IMR-90 (cell line): ENCODE measurements around the gene HTR2B. TPM values are rescaled to one million over a fixed set of nuclear protein-coding genes. Genes with fewer than 3 reads are reported as not detected.

Experiments used
- ATAC-seq: fragments of 200-7000 bp; cut with Tn5 transposase; 2 replicates; pipeline ENCODE4 v1.9.1; 2020; ENCODE audit warnings: low read depth, mild to moderate bottlenecking, moderate library complexity
- BruUV-seq: library from RNA; stranded (reverse); fragments of 400-500 nt; replicated peaks from 2 replicates; lab custom pipeline; 2021; lab: Mats Ljungman, UMichigan
- CTCF ChIA-PET: fragments of 300-600 bp; formaldehyde crosslinking; extraction: SDS; loops from one replicate; lab custom pipeline; 2021; ENCODE audit warnings: antibody characterized with exemption; lab: Yijun Ruan, JAX
- POLR2A ChIA-PET: fragments of 300-600 bp; sonication (Branson Sonifier 250); formaldehyde crosslinking; loops from one replicate; lab custom pipeline; 2022; ENCODE audit warnings: antibody characterized with exemption; ENCODE audit not compliant: unreplicated experiment; lab: Charles Lee
- DNase-seq: peaks from one replicate; pipeline ENCODE4 v3.0.0; 2013
- H2AFZ ChIP-seq: replicated peaks from 2 replicates; pipeline ENCODE3; 2013; ENCODE audit warnings: low read length, mild to moderate bottlenecking; ENCODE audit not compliant: poor library complexity
- H2AK5ac ChIP-seq: 2 replicates; pipeline ENCODE4 v1.6.1; 2013; ENCODE audit warnings: low read depth, low read length, inconsistent platforms
- H2AK9ac ChIP-seq: replicated peaks from 2 replicates; pipeline ENCODE3; 2013; ENCODE audit warnings: mild to moderate bottlenecking, low read depth, low read length, moderate library complexity; ENCODE audit not compliant: poor library complexity
- H2BK120ac ChIP-seq: 2 replicates; pipeline ENCODE4 v1.6.1; 2013; ENCODE audit warnings: low read depth, low read length, inconsistent platforms
- H2BK15ac ChIP-seq: 3 replicates; pipeline ENCODE4 v1.6.1; 2013; ENCODE audit warnings: low read depth, low read length, inconsistent platforms
- H2BK20ac ChIP-seq: 2 replicates; pipeline ENCODE4 v1.6.1; 2013; ENCODE audit warnings: low read depth, mild to moderate bottlenecking, inconsistent platforms, low read length, moderate library complexity
- H2BK5ac ChIP-seq: 2 replicates; pipeline ENCODE4 v1.6.1; 2013; ENCODE audit warnings: mild to moderate bottlenecking, low read depth, low read length, inconsistent platforms; ENCODE audit not compliant: poor library complexity, severe bottlenecking
- H3K14ac ChIP-seq: replicated peaks from 2 replicates; pipeline ENCODE4 v1.6.1; 2013; ENCODE audit warnings: low read depth, low read length, inconsistent platforms
- H3K18ac ChIP-seq: 2 replicates; pipeline ENCODE4 v1.6.1; 2013; ENCODE audit warnings: low read depth, low read length, control low read depth
- H3K23ac ChIP-seq: 2 replicates; pipeline ENCODE4 v1.6.1; 2013; ENCODE audit warnings: low read depth, low read length, inconsistent platforms
- H3K27ac ChIP-seq: 2 replicates; pipeline ENCODE4 v1.5.1; 2013; ENCODE audit warnings: mild to moderate bottlenecking, control low read depth, low read length; ENCODE audit not compliant: insufficient read depth
- H3K27me3 ChIP-seq: 2 replicates; pipeline ENCODE4 v1.6.1; 2013; ENCODE audit warnings: low read length; ENCODE audit not compliant: control insufficient read depth, insufficient read depth
- H3K36me3 ChIP-seq: 2 replicates; pipeline ENCODE4 v1.6.1; 2013; ENCODE audit warnings: low read length, mixed read lengths; ENCODE audit not compliant: control insufficient read depth, insufficient read depth
- H3K4ac ChIP-seq: 2 replicates; pipeline ENCODE4 v1.6.1; 2013; ENCODE audit warnings: low read depth, low read length, inconsistent platforms
- H3K4me1 ChIP-seq: 2 replicates; pipeline ENCODE4 v1.6.1; 2013; ENCODE audit warnings: low read length, mixed read lengths; ENCODE audit not compliant: control insufficient read depth, insufficient read depth
- H3K4me2 ChIP-seq: 2 replicates; pipeline ENCODE4 v1.6.1; 2013; ENCODE audit warnings: low read depth, mild to moderate bottlenecking, control low read depth, low read length, moderate library complexity
- H3K4me3 ChIP-seq: 2 replicates; pipeline ENCODE4 v1.5.1; 2013; ENCODE audit warnings: low read depth, mild to moderate bottlenecking, control low read depth, low read length, moderate library complexity; ENCODE audit not compliant: insufficient read depth
- H3K56ac ChIP-seq: 2 replicates; pipeline ENCODE4 v1.6.1; 2013; ENCODE audit warnings: low read length, inconsistent platforms; ENCODE audit not compliant: insufficient read depth; ENCODE audit errors: extremely low read depth
- H3K79me1 ChIP-seq, 2 experiments: 2 replicates each; pipeline ENCODE4 v1.6.1; 2013; ENCODE audit warnings: low read length in 2 of 2, inconsistent platforms in 1 of 2, low read depth in 1 of 2
- H3K9ac ChIP-seq: 2 replicates; pipeline ENCODE4 v1.6.1; 2013; ENCODE audit warnings: low read depth, low read length, control low read depth
- H3K9me1 ChIP-seq: 2 replicates; pipeline ENCODE4 v1.6.1; 2013; ENCODE audit warnings: low read length, inconsistent platforms; ENCODE audit not compliant: insufficient read depth
- H3K9me3 ChIP-seq: 2 replicates; pipeline ENCODE4 v1.6.1; 2013; ENCODE audit warnings: low read length; ENCODE audit not compliant: control insufficient read depth, insufficient read depth
- H4K20me1 ChIP-seq: 2 replicates; pipeline ENCODE4 v1.6.1; 2013; ENCODE audit warnings: low read length, inconsistent platforms; ENCODE audit not compliant: insufficient read depth
- H4K5ac ChIP-seq: 2 replicates; pipeline ENCODE4 v1.6.1; 2013; ENCODE audit warnings: mild to moderate bottlenecking, low read depth, low read length, control low read depth
- H4K8ac ChIP-seq, 2 experiments: 2 replicates each; pipeline ENCODE4 v1.6.1; 2013; ENCODE audit warnings: low read depth in 2 of 2, low read length in 2 of 2, control low read depth in 1 of 2, inconsistent platforms in 1 of 2
- H4K91ac ChIP-seq: 2 replicates; pipeline ENCODE4 v1.6.1; 2013; ENCODE audit warnings: low read depth, low read length, inconsistent platforms; ENCODE audit not compliant: insufficient read depth
- BHLHE40 ChIP-seq: fragments of 150-350 bp; IDR thresholded peaks from 2 replicates; pipeline ENCODE4 v1.6.1; 2016; ENCODE audit warnings: mild to moderate bottlenecking, low read depth, low read length
- CHD1 ChIP-seq: IDR thresholded peaks from 2 replicates; pipeline ENCODE4 v1.6.1; 2012; ENCODE audit warnings: low read depth, low read length, improper control_type of control experiment
- MAFK ChIP-seq: IDR thresholded peaks from 2 replicates; pipeline ENCODE4 v1.6.1; 2012; ENCODE audit warnings: low read depth, low read length, improper control_type of control experiment
- MAZ ChIP-seq: IDR thresholded peaks from 2 replicates; pipeline ENCODE4 v1.6.1; 2012; ENCODE audit warnings: low read depth, mild to moderate bottlenecking, low read length, improper control_type of control experiment, moderate library complexity, borderline replicate concordance
- MXI1 ChIP-seq: IDR thresholded peaks from 2 replicates; pipeline ENCODE4 v1.6.1; 2012; ENCODE audit warnings: low read depth, mild to moderate bottlenecking, low read length, moderate library complexity, borderline replicate concordance
- POLR2A ChIP-seq: IDR thresholded peaks from 2 replicates; pipeline ENCODE4 v1.6.1; 2012; ENCODE audit warnings: mild to moderate bottlenecking, low read depth, low read length
- RCOR1 ChIP-seq: IDR thresholded peaks from 2 replicates; pipeline ENCODE4 v1.6.1; 2012; ENCODE audit warnings: mild to moderate bottlenecking, low read length, improper control_type of control experiment; ENCODE audit not compliant: insufficient replicate concordance
- SMC3 ChIP-seq: fragments of 150-350 bp; IDR thresholded peaks from 2 replicates; pipeline ENCODE4 v1.6.1; 2016; ENCODE audit warnings: low read depth, mild to moderate bottlenecking, antibody characterized with exemption, low read length, moderate library complexity
- USF2 ChIP-seq: fragments of 150-350 bp; IDR thresholded peaks from 2 replicates; pipeline ENCODE4 v1.6.1; 2017; ENCODE audit warnings: mild to moderate bottlenecking, antibody characterized with exemption, low read length, low read depth
- WGBS, 2 experiments: methylation state at CpG; one replicate each; pipeline versions ENCODE4 v1.1.5 to v1.1.7; 2013; ENCODE audit warnings: missing lambda C conversion rate in 2 of 2; ENCODE audit not compliant: insufficient read length in 1 of 2; ENCODE audit errors: extremely low coverage in 2 of 2; 5-methylcytosine and 5-hydroxymethylcytosine counted together
- dilution Hi-C: fragments of 300-500 bp; cut with HindIII; formaldehyde crosslinking; loops from one replicate; pipeline ENCODE4 v1.14.3; 2018; ENCODE audit warnings: low sequenced_read_pairs; ENCODE audit not compliant: unreplicated experiment
- in situ Hi-C: fragments of 300-500 bp; cut with MboI; formaldehyde crosslinking; loops from 3 replicates; pipeline ENCODE4 v1.14.3; 2019; ENCODE audit warnings: low sequenced_read_pairs, inconsistent platforms, mixed read lengths
- intact Hi-C: fragments of 100-400 bp; cut with micrococcal nuclease; formaldehyde crosslinking; loops from 2 replicates; pipeline ENCODE4 v1.10.0; 2022
- polyA plus RNA-seq, 3 experiments: library from polyadenylated mRNA; depleted of rRNA; stranded (reverse); fragments of >200 nt; gene quantifications; 2 replicates each; pipeline ENCODE4 v1.2.3, GENCODE V29; 2012; ENCODE audit warnings: low replicate concordance in 1 of 3
- total RNA-seq: library from RNA; depleted of rRNA; stranded (reverse); fragments of >200 nt; gene quantifications from 2 replicates; pipeline ENCODE4 v1.2.3, GENCODE V29; 2012

Gene HTR2B
- total and polyA plus RNA-seq, 2 of the 4 experiments (the other 2 are of a cell fraction) = 0.26 to 0.72 TPM

GRCh38 chr2:231063347-231063746 is 61.5 kb downstream of the HTR2B start:
- DNase-seq (no peak), ATAC-seq (no peak)
- Histone ChIP-seq H3K18ac (no peak overlapping the region), H2BK15ac (no peak overlapping the region), H3K27me3 (no peaks in the 10 kb centered on the region), H3K79me1 (peaks cover 15 to 38% of the 10 kb centered on the region in 2 experiments), H4K91ac (no peak overlapping the region), H3K56ac (no peak overlapping the region), H2AK5ac (no peak overlapping the region), H3K36me3 (peaks cover 24% of the 10 kb centered on the region), H2BK20ac (no peak overlapping the region), H3K23ac (no peak overlapping the region), H3K9me1 (peaks cover 3% of the 10 kb centered on the region; the same call in 1 of the 2 replicates), H4K8ac (no peak overlapping the region), H2BK5ac (no peak overlapping the region), H2AK9ac (no peak overlapping the region), H3K4ac (no peak overlapping the region), H3K14ac (no peak overlapping the region), H3K4me2 (no peak overlapping the region), H2AFZ (no peak overlapping the region), H4K5ac (no peak overlapping the region), H3K27ac (no peak overlapping the region), H3K9ac (no peak overlapping the region), H3K9me3 (no peaks in the 10 kb centered on the region), H3K4me1 (0 out of 2 replicates have a peak, but pooled peaks cover 2% of the 10 kb centered on the region), H2BK120ac (no peak overlapping the region), H3K4me3 (no peak overlapping the region), H4K20me1 (peaks cover 13% of the 10 kb centered on the region; the same call in 1 of the 2 replicates)
- CTCF ChIA-PET = interaction anchor here (0.6 kb wide), 1 partner anchor 25 kb away, joined by 3 read pairs; no protein-coding TSS in a partner anchor
- no TSS peak for BruUV-seq
- TF ChIP-seq USF2 = no peak
- TF ChIP-seq CHD1 = no peak
- no peak for TF ChIP-seq BHLHE40
- TF ChIP-seq RCOR1 = no peak
- no peak for TF ChIP-seq MAZ
- no peak for TF ChIP-seq MAFK
- TF ChIP-seq SMC3 = no peak
- no peak for TF ChIP-seq MXI1
- TF ChIP-seq POLR2A = no peak
- intact Hi-C loops (no loop called here), in situ Hi-C loops (no loop called here), dilution Hi-C loops (no loop called here)
- WGBS, 2 experiments = no CpG with 5 or more reads among the region's 1 CpG
- POLR2A ChIA-PET = no interaction called here
